Measurements from ENCODE around the gene SLC35G1. TPM values are rescaled to one million over a fixed set of nuclear protein-coding genes. Genes with fewer than 3 reads are reported as not detected.

Gene SLC35G1
- total RNA-seq, 3 donors from 2014 or later, result 2.9 to 7.0 (median 3.9) TPM

DNA sequence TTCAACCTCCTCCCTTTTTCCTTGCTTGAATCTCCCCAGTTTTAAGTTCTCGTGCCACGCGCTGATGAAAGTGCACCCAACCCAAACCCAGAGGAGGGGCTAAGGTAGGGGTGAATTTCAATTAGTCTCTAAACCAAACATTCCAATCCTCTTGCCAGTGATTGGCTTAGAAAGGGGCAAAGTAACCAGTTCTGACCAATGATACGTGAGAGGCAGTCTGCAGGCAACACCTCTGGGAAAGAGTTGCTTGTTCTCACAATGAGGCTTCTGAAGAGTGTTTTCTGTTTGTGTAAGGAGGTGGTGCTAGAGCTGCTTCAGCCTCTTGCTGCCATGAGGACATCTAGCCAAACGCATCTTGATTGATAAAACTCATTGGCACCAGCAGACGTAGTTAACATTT is 21.8 kb downstream of the SLC35G1 start:
- TF ChIP-seq, protein P1, sequence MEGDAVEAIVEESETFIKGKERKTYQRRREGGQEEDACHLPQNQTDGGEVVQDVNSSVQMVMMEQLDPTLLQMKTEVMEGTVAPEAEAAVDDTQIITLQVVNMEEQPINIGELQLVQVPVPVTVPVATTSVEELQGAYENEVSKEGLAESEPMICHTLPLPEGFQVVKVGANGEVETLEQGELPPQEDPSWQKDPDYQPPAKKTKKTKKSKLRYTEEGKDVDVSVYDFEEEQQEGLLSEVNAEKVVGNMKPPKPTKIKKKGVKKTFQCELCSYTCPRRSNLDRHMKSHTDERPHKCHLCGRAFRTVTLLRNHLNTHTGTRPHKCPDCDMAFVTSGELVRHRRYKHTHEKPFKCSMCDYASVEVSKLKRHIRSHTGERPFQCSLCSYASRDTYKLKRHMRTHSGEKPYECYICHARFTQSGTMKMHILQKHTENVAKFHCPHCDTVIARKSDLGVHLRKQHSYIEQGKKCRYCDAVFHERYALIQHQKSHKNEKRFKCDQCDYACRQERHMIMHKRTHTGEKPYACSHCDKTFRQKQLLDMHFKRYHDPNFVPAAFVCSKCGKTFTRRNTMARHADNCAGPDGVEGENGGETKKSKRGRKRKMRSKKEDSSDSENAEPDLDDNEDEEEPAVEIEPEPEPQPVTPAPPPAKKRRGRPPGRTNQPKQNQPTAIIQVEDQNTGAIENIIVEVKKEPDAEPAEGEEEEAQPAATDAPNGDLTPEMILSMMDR (IDR thresholded peaks at IDR 0.05), result no peak
- no peak for TF ChIP-seq POLR2AphosphoS5 (IDR thresholded peaks at IDR 0.05)
- no peak for TF ChIP-seq POLR2A (IDR thresholded peaks at IDR 0.05)
- H3K27ac ChIP-seq, result no peak overlapping the region
- H3K4me3 ChIP-seq, result no peak overlapping the region
- intact Hi-C loops (cut with DNase I; ENCODE audit: low total_unique reads), result loop anchor here (10.0 kb wide), 1 partner anchor 399 kb away; no protein-coding TSS in a partner anchor
- no peaks in the 10 kb centered on the region for H3K9me3 ChIP-seq
- no peaks in the 10 kb centered on the region for H3K27me3 ChIP-seq
- H3K36me3 ChIP-seq, result no peaks in the 10 kb centered on the region
- H3K4me1 ChIP-seq, result no peaks in the 10 kb centered on the region
- DNase-seq (ENCODE audit: low spot score in 2 of 2), result no peak

DNA sequence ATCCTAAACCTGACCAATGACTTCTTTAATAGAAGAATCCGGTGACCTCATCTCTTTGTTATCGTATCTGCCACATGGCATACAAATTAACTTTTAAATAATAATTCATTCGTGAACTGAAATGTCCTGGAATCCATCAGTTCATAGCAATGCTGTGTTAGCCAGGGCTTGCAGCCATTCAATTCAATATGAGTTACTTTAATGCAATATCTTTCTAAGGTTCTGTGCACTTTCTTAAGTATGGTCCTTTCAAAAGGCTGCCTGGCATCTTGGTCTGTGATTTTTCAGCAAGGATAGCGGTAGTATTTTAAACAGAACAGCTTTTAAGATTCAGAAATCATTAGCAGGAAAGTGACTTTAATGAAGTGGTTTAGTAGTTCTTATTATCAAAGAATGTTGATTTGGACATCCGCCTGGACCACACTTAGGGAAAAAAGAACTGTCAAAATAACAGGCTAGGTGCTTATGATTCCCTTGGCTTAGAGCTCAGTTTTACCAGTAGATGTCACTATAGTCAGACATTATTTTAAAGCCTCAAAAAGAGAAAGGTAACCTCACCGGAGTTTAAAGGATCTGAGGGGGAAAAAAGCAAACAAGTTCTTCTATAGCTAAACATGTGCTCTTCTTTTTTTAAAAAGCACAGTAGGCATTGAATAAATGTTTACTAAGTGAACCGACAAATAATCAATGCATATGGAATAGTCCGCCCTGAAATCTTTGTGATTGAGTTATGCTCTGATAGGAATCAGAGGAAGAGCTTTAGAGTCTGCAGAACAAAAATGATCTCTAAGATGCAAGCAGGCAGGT is 22.7 kb downstream of the SLC35G1 start:
- peak overlapping the region in 2 of 3 donors; percentile 29 to 38 for H3K4me3 ChIP-seq
- H3K9me3 ChIP-seq, result no peaks in the 10 kb centered on the region
- no peaks in the 10 kb centered on the region for H3K27me3 ChIP-seq
- no peak for DNase-seq (ENCODE audit: low spot score in 2 of 2)
- intact Hi-C loops (cut with DNase I; ENCODE audit: low total_unique reads), result loop anchor here (10.0 kb wide), 1 partner anchor 398 kb away; no protein-coding TSS in a partner anchor
- no peak overlapping the region for H3K27ac ChIP-seq
- H3K4me1 ChIP-seq, result no peaks in the 10 kb centered on the region
- H3K36me3 ChIP-seq, result no peaks in the 10 kb centered on the region
- TF ChIP-seq, protein P1 (IDR thresholded peaks at IDR 0.05), result peak in 2 of 3 donors; percentile 51
- TF ChIP-seq POLR2A (IDR thresholded peaks at IDR 0.05) (no peak), POLR2AphosphoS5 (IDR thresholded peaks at IDR 0.05) (no peak)

DNA sequence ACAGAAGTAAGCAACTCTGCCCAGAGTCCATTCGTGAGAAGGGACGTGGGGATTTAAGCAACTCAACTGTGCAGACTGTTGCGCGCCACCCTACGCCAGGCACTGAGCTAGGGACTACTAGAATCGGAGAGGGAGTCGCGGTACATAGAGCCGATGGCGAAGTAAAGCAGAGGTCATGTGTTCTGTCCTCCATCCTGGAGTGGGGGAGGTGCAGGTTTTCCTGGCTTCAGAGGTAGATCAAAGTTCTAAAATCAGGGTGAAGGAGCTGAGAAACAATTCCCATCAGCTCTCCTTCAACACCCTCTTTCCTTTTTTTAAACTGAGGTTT is 23.2 kb downstream of the SLC35G1 start:
- TF ChIP-seq, protein P1 (IDR thresholded peaks at IDR 0.05), result no peak
- TF ChIP-seq POLR2A (IDR thresholded peaks at IDR 0.05) (no peak), POLR2AphosphoS5 (IDR thresholded peaks at IDR 0.05) (no peak)
- Histone ChIP-seq H3K4me1 (no peaks in the 10 kb centered on the region), H3K4me3 (peak overlapping the region in 2 of 3 donors; percentile 29 to 38), H3K9me3 (no peaks in the 10 kb centered on the region), H3K36me3 (no peaks in the 10 kb centered on the region), H3K27ac (no peak overlapping the region), H3K27me3 (no peaks in the 10 kb centered on the region)
- DNase-seq (ENCODE audit: low spot score in 2 of 2), result no peak
- intact Hi-C loops (cut with DNase I; ENCODE audit: low total_unique reads), result loop anchor here (10.0 kb wide), 1 partner anchor 398 kb away; no protein-coding TSS in a partner anchor

DNA sequence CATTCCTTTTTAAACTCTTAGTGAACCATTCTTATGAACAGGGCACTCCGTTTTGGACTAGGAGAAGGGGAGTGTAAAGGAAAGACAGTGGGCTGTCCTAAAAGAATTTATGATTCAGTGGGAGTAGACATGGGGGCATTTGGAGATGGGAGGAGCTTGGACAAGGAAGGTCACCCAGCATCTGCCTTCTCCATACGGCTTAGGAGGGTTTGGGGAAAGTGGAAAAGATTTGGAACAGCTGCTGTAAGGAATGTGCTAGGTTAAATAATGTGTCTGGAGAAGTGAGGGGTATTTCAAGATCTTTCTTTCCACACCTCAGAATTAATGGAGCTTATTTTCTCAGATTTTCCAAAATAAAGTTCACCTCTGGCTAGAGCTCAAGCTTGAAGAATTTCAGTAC is 24.0 kb downstream of the SLC35G1 start:
- no peak overlapping the region for H3K4me3 ChIP-seq
- H3K4me1 ChIP-seq, result no peaks in the 10 kb centered on the region
- TF ChIP-seq POLR2A (IDR thresholded peaks at IDR 0.05) (no peak), POLR2AphosphoS5 (IDR thresholded peaks at IDR 0.05) (no peak)
- TF ChIP-seq, protein P1 (IDR thresholded peaks at IDR 0.05), result no peak
- H3K9me3 ChIP-seq, result no peaks in the 10 kb centered on the region
- H3K27ac ChIP-seq, result no peak overlapping the region
- intact Hi-C loops (cut with DNase I; ENCODE audit: low total_unique reads), result loop anchor here (10.0 kb wide), 1 partner anchor 397 kb away; no protein-coding TSS in a partner anchor
- no peaks in the 10 kb centered on the region for H3K27me3 ChIP-seq
- no peak for DNase-seq (ENCODE audit: low spot score in 2 of 2)
- H3K36me3 ChIP-seq, result no peaks in the 10 kb centered on the region

DNA sequence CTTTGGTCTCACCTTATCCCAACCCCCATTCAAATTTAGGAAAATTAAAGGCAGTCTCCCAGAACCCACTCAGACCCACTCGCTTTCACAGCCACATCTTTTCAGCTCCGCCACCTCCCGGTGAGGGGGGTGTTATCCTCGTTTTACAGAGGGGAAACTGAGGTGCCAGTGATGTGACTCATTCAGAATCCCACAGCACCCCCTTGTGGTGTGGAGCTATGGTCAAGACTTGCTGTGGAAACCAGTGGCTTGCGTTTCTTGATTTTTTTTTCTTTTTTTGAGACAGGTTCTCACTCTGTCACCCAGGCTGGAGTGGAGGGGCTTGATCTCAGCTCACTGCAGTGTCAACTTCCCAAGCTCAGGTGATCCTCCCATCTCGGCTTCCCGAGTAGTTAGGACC is 27.6 kb downstream of the SLC35G1 start:
- Histone ChIP-seq H3K4me1 (no peaks in the 10 kb centered on the region), H3K36me3 (no peaks in the 10 kb centered on the region), H3K9me3 (no peaks in the 10 kb centered on the region), H3K27ac (no peak overlapping the region), H3K27me3 (no peaks in the 10 kb centered on the region), H3K4me3 (no peak overlapping the region)
- no peak for DNase-seq (ENCODE audit: low spot score in 2 of 2)
- intact Hi-C loops (cut with DNase I; ENCODE audit: low total_unique reads), result no loop called here
- TF ChIP-seq POLR2AphosphoS5 (IDR thresholded peaks at IDR 0.05) (no peak), POLR2A (IDR thresholded peaks at IDR 0.05) (no peak)
- TF ChIP-seq, protein P1 (IDR thresholded peaks at IDR 0.05), result no peak
